NCI-H187 (cell line): ENCODE results near the gene ATP13A1.
"Not testable (repeated sequence)": the region's sequence is repeated elsewhere in the genome, so short reads cannot be mapped to it uniquely, and the experiment has no call there.

Experiments used
- DNase-seq, 2 experiments: peaks; one replicate each; lab custom pipeline; 2025; lab: John Stamatoyannopoulos, UW

ATP13A1 gene

GRCh38 chr19:19663256-19664120 is at the start of gene ATP13A1:
ATP13A1 (minus strand) TSS chr19:19663676; CDS start chr19:19663666, 10 bp downstream.
- DNase-seq = peak; percentile 65 to 85

DNA sequence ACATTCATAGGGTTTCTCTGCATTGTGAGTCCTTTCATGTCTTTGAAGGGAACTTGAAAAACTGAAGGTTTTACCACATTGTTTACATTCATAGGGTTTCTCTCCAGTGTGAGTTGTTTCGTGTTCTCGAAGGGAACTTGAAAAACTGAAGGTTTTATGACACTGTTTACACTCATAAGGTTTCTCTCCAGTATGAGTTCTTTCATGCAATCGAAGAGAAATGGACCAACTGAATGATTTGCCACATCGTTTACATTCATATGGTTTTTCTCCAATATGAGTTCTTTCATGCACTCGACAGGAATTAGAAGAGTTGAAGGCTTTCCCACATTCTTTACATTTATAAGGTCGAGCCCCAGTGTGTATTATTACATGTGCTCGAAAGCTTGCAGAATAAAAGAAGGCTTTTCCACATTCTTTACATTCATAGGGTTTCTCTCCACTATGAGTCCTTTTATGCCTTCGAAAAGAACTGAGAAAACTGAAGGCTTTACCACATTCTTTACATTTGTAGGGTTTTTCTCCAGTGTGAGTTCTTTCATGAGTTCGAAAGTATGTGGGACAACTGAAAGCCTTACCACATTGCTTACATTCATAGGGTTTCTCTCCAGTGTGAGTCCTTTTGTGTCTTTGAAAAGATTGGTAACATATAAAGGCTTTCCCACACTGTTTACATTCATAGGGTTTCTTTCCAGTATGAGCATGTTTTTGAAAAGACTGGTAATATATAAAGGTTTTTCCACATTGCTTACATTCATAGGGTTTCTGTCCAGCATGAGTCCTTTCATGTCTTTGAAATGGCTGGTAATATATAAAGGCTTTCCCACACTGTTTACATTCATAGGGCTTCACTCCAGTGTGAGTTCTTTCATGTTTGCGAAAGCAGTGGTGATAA is 48.7 kb upstream of the ATP13A1 start:
- no peak for DNase-seq

GRCh38 chr19:19711306-19711933 is 47.9 kb upstream of the ATP13A1 start:
- no peak for DNase-seq

GRCh38 chr19:19710506-19710905 is 47.0 kb upstream of the ATP13A1 start:
- DNase-seq = no peak

DNA sequence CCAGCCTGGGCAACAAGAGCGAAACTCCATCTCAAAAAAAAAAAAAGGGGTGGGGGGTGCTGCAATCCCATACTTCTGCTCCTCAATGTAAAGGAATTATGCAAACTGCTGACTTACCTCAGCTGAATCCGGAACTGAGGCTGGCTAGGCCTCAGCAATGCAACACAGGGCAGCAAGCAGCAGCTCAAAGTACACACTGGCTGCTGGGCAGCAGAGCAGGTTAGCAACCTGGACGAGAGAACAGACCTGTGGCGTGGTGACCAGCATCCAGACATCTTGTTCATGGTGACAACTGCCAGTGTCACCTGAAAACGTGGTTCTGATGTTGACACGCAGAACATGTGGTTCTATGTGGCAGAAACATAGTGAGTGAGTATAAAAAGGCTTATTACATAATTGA is 41.4 kb upstream of the ATP13A1 start:
- DNase-seq = no peak

DNA sequence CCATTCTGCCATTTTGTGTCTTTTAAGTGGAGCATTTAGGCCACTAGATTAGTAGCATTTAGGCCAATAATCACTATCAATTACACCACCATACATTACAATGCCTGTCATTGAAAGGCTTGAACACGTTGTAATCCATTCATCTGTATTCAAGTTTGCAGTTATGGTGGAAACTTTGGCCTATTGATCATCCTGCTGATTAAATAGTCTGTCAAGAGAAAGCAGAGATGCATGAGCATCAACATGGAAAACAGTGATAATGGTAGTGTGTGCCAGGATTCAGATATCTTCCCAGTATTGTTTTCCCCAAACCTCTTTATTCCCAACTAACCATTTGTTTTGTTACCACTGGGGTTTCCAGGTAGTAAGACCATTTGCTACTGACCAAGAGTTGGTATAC is 37.0 kb upstream of the ATP13A1 start:
- DNase-seq = not testable (repeated sequence)

DNA sequence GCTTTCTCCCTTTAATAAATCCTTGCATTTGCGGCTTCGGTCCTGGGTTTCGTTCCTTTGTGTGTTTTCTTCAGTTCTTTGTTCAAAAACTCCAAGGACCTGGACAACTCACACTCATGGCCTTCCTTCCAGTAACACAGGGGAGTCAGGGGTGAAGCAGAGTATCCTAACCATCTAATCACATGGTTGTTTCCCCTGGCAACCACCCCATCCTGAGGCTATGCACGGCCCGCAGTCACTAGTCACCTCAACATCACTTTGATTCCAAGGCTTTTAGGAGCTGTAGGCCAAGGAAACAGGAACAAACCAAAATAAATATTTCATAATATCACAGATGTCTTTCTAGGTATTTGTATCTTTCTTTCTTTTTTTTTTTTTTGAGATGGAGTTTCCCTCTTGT is 34.1 kb upstream of the ATP13A1 start:
- DNase-seq = no peak

- DNase-seq = no peak
These were observed 32.9 kb upstream of the ATP13A1 start for GRCh38 chr19:19696386-19696785.

DNA sequence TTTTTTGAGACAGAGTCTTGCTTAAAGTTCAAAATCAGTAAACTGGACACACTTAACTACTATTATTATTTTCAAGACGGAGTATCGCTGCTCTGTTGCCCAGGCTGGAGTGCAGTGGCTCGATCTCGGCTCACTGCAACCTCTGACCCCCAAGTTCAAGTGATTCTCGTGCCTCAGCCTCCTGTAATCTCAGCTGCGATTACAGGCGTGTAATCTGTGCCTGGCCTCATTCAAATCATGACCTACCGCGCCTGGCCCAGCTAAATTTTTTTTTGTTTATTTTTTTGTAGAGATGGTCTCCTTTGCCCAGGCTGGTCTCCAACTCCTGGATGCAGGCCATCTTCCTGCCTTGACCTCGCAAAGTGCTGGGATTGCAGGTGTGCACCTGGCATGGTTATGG is 28.2 kb upstream of the ATP13A1 start:
- DNase-seq = no peak

DNA sequence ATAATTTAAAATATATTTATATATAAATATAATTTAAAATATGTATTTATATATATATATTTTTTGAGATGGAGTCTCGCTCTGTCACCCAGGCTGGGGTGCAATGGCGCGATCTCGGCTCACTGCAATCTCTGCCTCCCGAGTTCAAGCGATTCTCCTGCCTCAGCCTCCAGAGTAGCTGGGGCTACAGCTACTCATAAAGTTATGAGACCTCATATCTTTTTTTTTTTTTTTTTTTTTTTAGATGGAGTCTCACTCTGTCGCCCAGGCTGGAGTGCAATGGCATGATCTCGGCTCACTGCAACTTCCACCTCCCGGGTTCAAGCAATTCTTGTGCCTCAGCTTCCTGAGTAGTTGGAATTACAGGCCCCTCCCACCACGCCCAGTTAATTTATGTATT is 25.5 kb upstream of the ATP13A1 start:
- DNase-seq = not testable (repeated sequence)

GRCh38 chr19:19687090-19687489 is 23.6 kb upstream of the ATP13A1 start:
- DNase-seq = no peak

- no peak for DNase-seq
These were observed 23.1 kb upstream of the ATP13A1 start for GRCh38 chr19:19686580-19686979.

- DNase-seq = not testable (repeated sequence)
These were observed 22.6 kb upstream of the ATP13A1 start for GRCh38 chr19:19686119-19686518.

- no peak for DNase-seq
These were observed 15.9 kb upstream of the ATP13A1 start for GRCh38 chr19:19679176-19680073.

DNA sequence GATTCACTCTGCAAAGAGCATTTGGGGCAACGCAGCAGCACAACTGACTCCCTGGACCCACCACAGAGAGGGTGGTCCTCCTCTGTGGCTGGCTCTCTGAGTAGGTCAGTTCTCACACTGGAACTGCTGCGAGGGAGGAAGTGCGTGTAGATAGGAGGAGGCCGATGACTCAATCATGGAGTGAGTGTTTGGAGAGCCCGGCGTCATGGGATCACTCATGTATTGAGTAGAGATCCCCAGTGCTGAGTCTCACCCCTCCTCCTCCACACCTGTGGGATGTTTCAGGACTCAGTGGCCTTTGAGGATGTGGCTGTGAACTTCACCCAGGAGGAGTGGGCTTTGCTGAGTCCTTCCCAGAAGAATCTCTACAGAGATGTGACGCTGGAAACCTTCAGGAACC is 14.1 kb upstream of the ATP13A1 start:
- no peak for DNase-seq

GRCh38 chr19:19674315-19674714 is 10.8 kb upstream of the ATP13A1 start:
- no peak for DNase-seq

DNA sequence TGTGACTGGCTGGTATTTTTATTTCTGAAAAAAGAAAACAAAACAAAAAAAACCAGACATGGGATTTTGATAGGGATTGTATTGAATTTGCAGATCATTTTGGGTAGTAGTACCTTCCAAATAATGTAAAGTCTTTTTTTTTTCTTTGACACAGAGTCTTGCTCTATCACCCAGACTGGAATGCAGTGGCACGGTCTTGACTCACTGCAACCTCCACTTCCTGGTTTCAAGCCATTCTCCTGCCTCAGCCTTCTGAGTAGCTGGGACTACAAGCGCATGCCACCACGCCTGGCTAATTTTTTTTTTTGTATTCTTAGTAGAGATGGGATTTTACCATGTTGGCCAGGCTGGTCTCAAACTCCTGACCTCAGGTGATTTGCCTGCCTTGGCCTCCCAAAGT is 9.3 kb upstream of the ATP13A1 start:
- no peak for DNase-seq

GRCh38 chr19:19670070-19670551 is 6.6 kb upstream of the ATP13A1 start:
- DNase-seq = no peak

DNA sequence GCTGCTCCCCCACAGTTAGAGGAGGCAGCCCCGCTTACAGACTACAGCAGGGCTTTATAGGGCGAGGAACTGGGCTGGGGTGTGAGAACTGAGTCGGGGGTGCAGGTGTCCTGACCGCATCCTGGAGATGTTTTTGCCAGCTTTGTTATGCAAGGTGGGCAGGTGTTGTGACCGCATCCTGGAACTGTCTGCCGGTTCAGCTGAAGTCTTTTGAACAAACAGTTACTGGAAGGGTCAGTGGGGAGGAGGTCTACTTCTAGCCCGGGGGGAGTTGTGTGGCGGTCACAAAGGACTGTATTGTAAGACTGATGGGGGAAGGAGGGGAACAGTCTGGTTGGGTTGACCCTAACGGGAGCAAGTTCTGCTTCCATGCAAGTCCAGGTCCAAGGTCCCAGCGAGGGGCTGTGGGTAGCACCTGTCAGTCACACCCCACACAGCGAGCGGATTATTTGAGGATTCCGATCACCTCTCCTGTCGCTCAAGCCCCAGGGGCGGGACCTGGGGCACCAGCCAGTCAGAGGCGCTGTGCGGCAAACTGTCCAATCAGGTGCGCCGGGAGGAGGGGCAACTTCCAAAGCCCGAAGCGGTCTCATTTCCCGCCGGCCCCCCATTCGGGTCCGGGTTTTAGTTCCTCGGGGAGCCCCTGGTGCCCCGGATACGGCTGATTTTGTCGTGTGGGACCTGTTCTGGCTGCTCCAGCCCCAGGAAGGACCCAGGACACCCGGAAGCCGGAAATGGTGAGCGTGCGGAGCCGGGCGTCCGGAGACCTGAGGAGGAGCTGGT is 4.9 kb upstream of the ATP13A1 start, which contains the start of gene ZNF101:
Gene ZNF101, plus strand, starts transcription at position 610 of the 783 bp plus-strand sequence. Its CDS starts 125 bp downstream, at position 735.
- peak; percentile 55 to 76 for DNase-seq

- not testable (repeated sequence) for DNase-seq
These were observed 2.0 kb upstream of the ATP13A1 start for GRCh38 chr19:19665420-19665948.
